ENCODE measurements around the gene RFX4.

DNA sequence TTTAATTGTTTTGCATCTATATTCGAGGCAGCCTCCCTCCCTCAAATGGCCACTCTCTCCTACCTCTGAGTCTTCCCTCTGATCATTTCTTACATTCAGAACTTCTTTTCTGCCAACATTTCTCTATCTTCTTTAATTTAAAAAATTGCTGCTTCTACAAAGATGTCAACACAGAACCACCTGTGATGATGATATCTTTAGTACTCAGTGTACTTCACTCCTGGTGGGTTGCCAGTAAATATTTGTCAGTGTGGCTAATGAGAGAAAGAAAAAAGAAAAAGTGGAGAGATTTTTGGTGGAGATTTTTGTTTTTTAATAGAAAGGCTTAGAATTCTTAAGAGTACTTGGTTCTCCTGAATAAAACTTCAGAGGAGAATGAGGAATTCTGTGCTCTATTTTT, 199.8 kb downstream of the RFX4 start:
- TF ChIP-seq CTCF (conservative IDR thresholded peaks at IDR 0.05; ENCODE audit: low read length) (no peak), EZH2phosphoT487 (IDR thresholded peaks at IDR 0.05; ENCODE audit: borderline replicate concordance, low read depth, low read length) (no peak)
